IPS-18a (cell line): Measurements from ENCODE around the gene PUM2.

Source experiments
- H3K27ac ChIP-seq: one replicate; pipeline ENCODE4 v1.5.1; 2013; ENCODE audit warnings: low read length
- H3K27me3 ChIP-seq: one replicate; pipeline ENCODE4 v1.6.1; 2013; ENCODE audit warnings: mild to moderate bottlenecking, low read length; ENCODE audit not compliant: control insufficient read depth, insufficient read depth
- H3K36me3 ChIP-seq: one replicate; pipeline ENCODE4 v1.6.1; 2013; ENCODE audit warnings: low read depth, low read length; ENCODE audit not compliant: control insufficient read depth
- H3K4me1 ChIP-seq: one replicate; pipeline ENCODE4 v1.6.1; 2013; ENCODE audit warnings: low read depth, low read length; ENCODE audit not compliant: control insufficient read depth
- H3K4me3 ChIP-seq: one replicate; pipeline ENCODE4 v1.5.1; 2013; ENCODE audit warnings: low read length
- H3K9ac ChIP-seq: one replicate; pipeline ENCODE4 v1.6.1; 2013; ENCODE audit warnings: mild to moderate bottlenecking, low read length, moderate library complexity
- H3K9me3 ChIP-seq: one replicate; pipeline ENCODE4 v1.6.1; 2013; ENCODE audit warnings: low read depth, low read length; ENCODE audit not compliant: control insufficient read depth

The PUM2 gene

GRCh38 chr2:20365249-20365817 lies 14.7 kb upstream of the PUM2 start:
- H3K4me3 ChIP-seq: no peak overlapping the region
- no peaks in the 10 kb centered on the region for H3K9me3 ChIP-seq
- H3K27ac ChIP-seq: no peak overlapping the region
- no peak overlapping the region for H3K9ac ChIP-seq
- H3K4me1 ChIP-seq: no peaks in the 10 kb centered on the region
- H3K27me3 ChIP-seq: no peaks in the 10 kb centered on the region
- H3K36me3 ChIP-seq: no peaks in the 10 kb centered on the region

GRCh38 chr2:20363578-20363977 lies 12.9 kb upstream of the PUM2 start:
- H3K36me3 ChIP-seq: no peaks in the 10 kb centered on the region
- no peak overlapping the region for H3K4me3 ChIP-seq
- no peaks in the 10 kb centered on the region for H3K9me3 ChIP-seq
- H3K9ac ChIP-seq: no peak overlapping the region
- H3K27ac ChIP-seq: no peak overlapping the region
- no peaks in the 10 kb centered on the region for H3K4me1 ChIP-seq
- no peaks in the 10 kb centered on the region for H3K27me3 ChIP-seq

GRCh38 chr2:20362701-20363435 lies 12.2 kb upstream of the PUM2 start:
- Histone ChIP-seq H3K4me1 (no peaks in the 10 kb centered on the region), H3K9me3 (no peaks in the 10 kb centered on the region), H3K4me3 (no peak overlapping the region), H3K9ac (no peak overlapping the region), H3K27me3 (no peaks in the 10 kb centered on the region), H3K36me3 (no peaks in the 10 kb centered on the region), H3K27ac (no peak overlapping the region)

- Histone ChIP-seq H3K4me1 (no peaks in the 10 kb centered on the region), H3K9ac (no peak overlapping the region), H3K4me3 (no peak overlapping the region), H3K27me3 (no peaks in the 10 kb centered on the region), H3K9me3 (no peaks in the 10 kb centered on the region), H3K27ac (no peak overlapping the region), H3K36me3 (no peaks in the 10 kb centered on the region)
Observed at GRCh38 chr2:20361893-20362292, 11.2 kb upstream of the PUM2 start.

- Histone ChIP-seq H3K9me3 (no peaks in the 10 kb centered on the region), H3K27ac (no peak overlapping the region), H3K27me3 (no peaks in the 10 kb centered on the region), H3K4me1 (no peaks in the 10 kb centered on the region), H3K4me3 (no peak overlapping the region), H3K36me3 (no peaks in the 10 kb centered on the region), H3K9ac (no peak overlapping the region)
Observed at GRCh38 chr2:20359096-20359495, 8.5 kb upstream of the PUM2 start.

- H3K4me1 ChIP-seq: peaks cover 7% of the 10 kb centered on the region
- no peak overlapping the region for H3K4me3 ChIP-seq
- H3K9me3 ChIP-seq: no peaks in the 10 kb centered on the region
- H3K9ac ChIP-seq: no peak overlapping the region
- no peak overlapping the region for H3K27ac ChIP-seq
- H3K27me3 ChIP-seq: no peaks in the 10 kb centered on the region
- H3K36me3 ChIP-seq: no peaks in the 10 kb centered on the region
Observed at GRCh38 chr2:20357638-20358389, 7.2 kb upstream of the PUM2 start.

GRCh38 chr2:20356042-20356441 lies 5.4 kb upstream of the PUM2 start:
- H3K27ac ChIP-seq: no peak overlapping the region
- H3K9me3 ChIP-seq: no peaks in the 10 kb centered on the region
- H3K27me3 ChIP-seq: no peaks in the 10 kb centered on the region
- no peaks in the 10 kb centered on the region for H3K36me3 ChIP-seq
- no peak overlapping the region for H3K4me3 ChIP-seq
- H3K4me1 ChIP-seq: peaks cover 24% of the 10 kb centered on the region
- no peak overlapping the region for H3K9ac ChIP-seq

- Histone ChIP-seq H3K4me1 (peaks cover 24% of the 10 kb centered on the region), H3K36me3 (no peaks in the 10 kb centered on the region), H3K4me3 (no peak overlapping the region), H3K9ac (no peak overlapping the region), H3K9me3 (no peaks in the 10 kb centered on the region), H3K27me3 (no peaks in the 10 kb centered on the region), H3K27ac (no peak overlapping the region)
Observed at GRCh38 chr2:20355131-20355530, 4.5 kb upstream of the PUM2 start.

GRCh38 chr2:20353241-20353992 lies 2.8 kb upstream of the PUM2 start:
- no peaks in the 10 kb centered on the region for H3K36me3 ChIP-seq
- H3K9ac ChIP-seq: no peak overlapping the region
- H3K4me3 ChIP-seq: no peak overlapping the region
- H3K9me3 ChIP-seq: no peaks in the 10 kb centered on the region
- H3K27me3 ChIP-seq: no peaks in the 10 kb centered on the region
- H3K4me1 ChIP-seq: peaks cover 30% of the 10 kb centered on the region
- H3K27ac ChIP-seq: no peak overlapping the region

GRCh38 chr2:20352581-20353216 lies 2.1 kb upstream of the PUM2 start:
- Histone ChIP-seq H3K27me3 (no peaks in the 10 kb centered on the region), H3K4me3 (no peak overlapping the region), H3K9me3 (no peaks in the 10 kb centered on the region), H3K9ac (no peak overlapping the region), H3K4me1 (peaks cover 34% of the 10 kb centered on the region), H3K27ac (no peak overlapping the region), H3K36me3 (no peaks in the 10 kb centered on the region)

GRCh38 chr2:20352230-20352578 lies 1.6 kb upstream of the PUM2 start:
- Histone ChIP-seq H3K27ac (no peak overlapping the region), H3K36me3 (no peaks in the 10 kb centered on the region), H3K9ac (peak overlapping the region; percentile 93), H3K27me3 (no peaks in the 10 kb centered on the region), H3K4me3 (peak overlapping the region; percentile 66), H3K9me3 (no peaks in the 10 kb centered on the region), H3K4me1 (peaks cover 36% of the 10 kb centered on the region)
